Naive thymus-derived CD4-positive, alpha-beta T cell (primary cell): Measurements from ENCODE around the gene FRMD4A. TPM values are rescaled to one million over a fixed set of nuclear protein-coding genes. Genes with fewer than 3 reads are reported as not detected.

Experiments
- ATAC-seq: fragments of 150-1000 bp; cut with Tn5 transposase; 2 replicates; pipeline ENCODE4 v1.10.0; 2021; ENCODE audit warnings: mild to moderate bottlenecking, moderate library complexity
- CTCF ChIA-PET: fragments of 350-600 bp; sonication (Branson Sonifier 250); formaldehyde crosslinking; loops from one replicate; lab custom pipeline; 2021; ENCODE audit warnings: antibody characterized with exemption; lab: Charles Lee
- POLR2A ChIA-PET: fragments of 350-600 bp; sonication (Branson Sonifier 250); formaldehyde crosslinking; loops from one replicate; lab custom pipeline; 2021; ENCODE audit warnings: antibody characterized with exemption, inconsistent platforms; lab: Charles Lee
- DNase-seq, 9 donors: peaks; one replicate each; pipeline versions ENCODE4 v3.0.0 to v3.0.0-alpha.2; 2020 to 2022; ENCODE audit warnings: mixed read lengths in 1 of 9
- H3K27ac ChIP-seq: one replicate; pipeline ENCODE4 v1.7.0; 2013; ENCODE audit warnings: mild to moderate bottlenecking, low read depth, low read length, moderate library complexity
- H3K27me3 ChIP-seq, 2 donors: one replicate each; pipeline ENCODE4 v1.7.0; 2013; ENCODE audit warnings: low read length in 2 of 2, mild to moderate bottlenecking in 2 of 2, moderate library complexity in 2 of 2; ENCODE audit not compliant: control insufficient read depth in 2 of 2, insufficient read depth in 2 of 2
- H3K36me3 ChIP-seq, 3 experiments: 1 replicate in 2 of 3; 2 replicates in 1 of 3; pipeline ENCODE4 v1.7.0; 2013; ENCODE audit warnings: low read length in 3 of 3, mild to moderate bottlenecking in 3 of 3, moderate library complexity in 1 of 3; ENCODE audit not compliant: insufficient read depth in 3 of 3, control insufficient read depth in 2 of 3
- H3K4me1 ChIP-seq, 2 donors: one replicate each; pipeline ENCODE4 v1.7.0; 2013; ENCODE audit warnings: low read length in 2 of 2, mild to moderate bottlenecking in 2 of 2, moderate library complexity in 1 of 2; ENCODE audit not compliant: control insufficient read depth in 2 of 2, insufficient read depth in 2 of 2
- H3K4me3 ChIP-seq: 2 replicates; pipeline ENCODE4 v1.7.0; 2013; ENCODE audit warnings: mild to moderate bottlenecking, low read length
- H3K9me3 ChIP-seq, 3 experiments: 1 replicate in 2 of 3; 2 replicates in 1 of 3; pipeline ENCODE4 v1.7.0; 2013; ENCODE audit warnings: low read length in 3 of 3; ENCODE audit not compliant: control insufficient read depth in 2 of 3
- H3K27ac Mint-ChIP-seq, 9 donors: one replicate each; pipeline ENCODE4 v1.8.0; 2020 to 2022; ENCODE audit warnings: mixed read lengths in 9 of 9, mild to moderate bottlenecking in 8 of 9, moderate library complexity in 5 of 9, inconsistent platforms in 2 of 9
- H3K27me3 Mint-ChIP-seq, 5 donors: one replicate each; pipeline ENCODE4 v1.8.0; 2021 to 2022; ENCODE audit warnings: mixed read lengths in 5 of 5, mild to moderate bottlenecking in 1 of 5
- H3K36me3 Mint-ChIP-seq, 5 donors: one replicate each; pipeline ENCODE4 v1.8.0; 2020 to 2022; ENCODE audit warnings: mixed read lengths in 5 of 5, mild to moderate bottlenecking in 3 of 5, inconsistent platforms in 1 of 5
- H3K4me1 Mint-ChIP-seq, 7 donors: one replicate each; pipeline ENCODE4 v1.8.0; 2020 to 2022; ENCODE audit warnings: mixed read lengths in 7 of 7, mild to moderate bottlenecking in 3 of 7, inconsistent platforms in 1 of 7
- H3K4me3 Mint-ChIP-seq, 10 donors: one replicate each; pipeline ENCODE4 v1.8.0; 2020 to 2022; ENCODE audit warnings: mild to moderate bottlenecking in 10 of 10, mixed read lengths in 10 of 10, moderate library complexity in 6 of 10, inconsistent platforms in 2 of 10
- H3K9me3 Mint-ChIP-seq, 11 donors: one replicate each; pipeline ENCODE4 v1.8.0; 2020 to 2022; ENCODE audit warnings: mixed read lengths in 11 of 11, mild to moderate bottlenecking in 4 of 11, inconsistent platforms in 1 of 11, moderate library complexity in 1 of 11
- intact Hi-C, 2 donors: fragments of 100-400 bp; cut with micrococcal nuclease; formaldehyde crosslinking; loops; one replicate each; pipeline ENCODE4 v1.15.1; 2023
- polyA plus RNA-seq, 2 donors: library from polyadenylated mRNA; unstranded; fragments of 300-500 nt; fragmentation: Illumina TruSeq; gene quantifications; one replicate each; pipeline ENCODE4 v1.2.3, GENCODE V29; 2021
- total RNA-seq, 6 experiments: library from RNA in 5 of 6; stranded (reverse) in 5 of 6; gene quantifications; 1 replicate in 5 of 6; 2 replicates in 1 of 6; pipeline ENCODE4 v1.2.3 and lab custom pipeline; 2021 to 2026

The FRMD4A gene
- total and polyA plus RNA-seq, 7 experiments from 2014 or later, result 0.10 to 3.1 (median 0.62) TPM

DNA sequence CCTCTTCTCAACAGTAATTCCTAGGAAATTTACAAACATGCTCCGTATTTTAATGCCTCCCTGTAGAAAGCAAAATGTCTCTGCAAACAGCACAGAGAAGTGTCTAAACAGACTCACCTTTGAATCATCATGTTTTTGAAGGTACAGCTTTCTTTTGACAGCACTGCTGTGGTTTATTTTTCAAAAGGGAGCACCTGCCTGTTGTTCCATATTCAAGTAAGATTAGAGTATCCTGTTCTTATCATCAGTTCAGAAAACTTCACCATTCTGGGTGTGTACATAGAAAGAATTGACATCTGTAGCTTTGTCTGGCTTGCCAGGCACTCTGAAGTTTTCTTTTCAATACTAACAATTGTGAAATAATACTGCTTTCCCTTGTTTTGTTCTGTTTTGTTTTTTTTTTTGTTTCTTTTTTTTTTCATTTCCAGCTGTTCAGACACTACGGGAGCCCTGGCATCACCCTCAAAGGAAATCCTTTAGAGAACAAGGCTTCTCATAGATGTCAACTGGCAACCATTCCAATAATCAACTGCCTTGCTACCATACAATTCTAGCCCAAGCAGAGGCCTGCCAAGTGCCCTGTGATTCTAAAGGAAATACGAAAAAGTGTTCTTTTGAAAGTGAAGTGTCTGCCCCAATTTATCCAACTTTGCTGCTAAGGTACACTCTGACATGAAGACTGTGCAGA, 468.0 kb downstream of the FRMD4A start:
- Mint-ChIP-seq H3K27me3 (peaks cover 0 to 4% (median 0%) of the 10 kb centered on the region in 5 donors), H3K4me3 (peak overlapping the region in 9 of 10 donors; percentile 17 to 76 (median 58)), H3K27ac (peak overlapping the region in 8 of 9 donors; percentile 56 to 92 (median 83)), H3K9me3 (peaks cover 0 to 1% (median 0%) of the 10 kb centered on the region in 11 donors), H3K4me1 (peaks cover 0 to 64% (median 31%) of the 10 kb centered on the region in 7 donors), H3K36me3 (no peaks in the 10 kb centered on the region)
- DNase-seq (peak in 6 of 9 donors; percentile 42 to 69 (median 58)), ATAC-seq (peak; percentile 86)
- CTCF ChIA-PET, result interaction anchor here (0.8 kb wide), 1 partner anchor 85 kb away, joined by 3 read pairs; no protein-coding TSS in a partner anchor
- Histone ChIP-seq H3K36me3 (no peaks in the 10 kb centered on the region), H3K27ac (peak overlapping the region; percentile 36), H3K27me3 (no peaks in the 10 kb centered on the region), H3K9me3 (no peaks in the 10 kb centered on the region), H3K4me1 (peaks cover 0 to 23% of the 10 kb centered on the region in 2 donors), H3K4me3 (no peak overlapping the region)
- POLR2A ChIA-PET, result interaction anchor here (1.1 kb wide), 1 partner anchor 10 kb away, joined by 5 read pairs; no protein-coding TSS in a partner anchor
- intact Hi-C loops, result loop anchor here in 1 of 2 donors (2.0 to 10.0 kb wide), 2 partner anchors 76 to 142 kb away; no protein-coding TSS in a partner anchor

DNA sequence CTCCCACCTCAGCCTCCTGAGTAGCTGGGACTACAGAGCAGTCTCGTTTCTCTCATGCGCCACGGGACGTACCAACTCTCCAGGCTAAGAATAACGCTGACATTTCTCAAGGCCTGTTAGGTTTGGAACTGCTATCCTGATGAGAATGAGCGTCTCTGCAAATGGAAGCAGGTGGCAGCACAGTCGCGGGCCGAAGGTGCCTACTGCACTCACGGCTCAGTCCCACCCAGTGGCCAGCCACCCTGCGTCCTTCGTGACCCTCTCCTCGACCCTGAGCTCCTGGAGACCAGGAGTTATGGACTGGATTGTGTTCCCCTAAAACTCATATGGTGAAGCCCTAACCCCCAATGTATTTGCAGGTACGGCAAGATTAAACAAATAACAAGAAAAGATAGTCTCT, 469.8 kb downstream of the FRMD4A start:
- ChIA-PET POLR2A (no interaction called here), CTCF (interaction anchor here (1.3 kb wide), 1 partner anchor 40 kb away, joined by 4 read pairs; no protein-coding TSS in a partner anchor)
- no peak for DNase-seq
- intact Hi-C loops, result loop anchor here in 1 of 2 donors (10.0 kb wide), 1 partner anchor 144 kb away; no protein-coding TSS in a partner anchor
- Mint-ChIP-seq H3K27me3 (peaks cover 0 to 8% (median 0%) of the 10 kb centered on the region in 5 donors), H3K4me3 (no peak overlapping the region), H3K4me1 (peaks cover 0 to 58% (median 31%) of the 10 kb centered on the region in 7 donors), H3K27ac (peak overlapping the region in 3 of 9 donors; percentile 8 to 92 (median 82)), H3K36me3 (no peaks in the 10 kb centered on the region), H3K9me3 (peaks cover 0 to 1% (median 0%) of the 10 kb centered on the region in 11 donors)
- H3K27me3 ChIP-seq, result no peaks in the 10 kb centered on the region
- H3K36me3 ChIP-seq, result no peaks in the 10 kb centered on the region
- no peaks in the 10 kb centered on the region for H3K9me3 ChIP-seq
- H3K27ac ChIP-seq, result no peak overlapping the region
- peaks cover 0 to 23% of the 10 kb centered on the region in 2 donors for H3K4me1 ChIP-seq
- no peak for ATAC-seq
- H3K4me3 ChIP-seq, result no peak overlapping the region

DNA sequence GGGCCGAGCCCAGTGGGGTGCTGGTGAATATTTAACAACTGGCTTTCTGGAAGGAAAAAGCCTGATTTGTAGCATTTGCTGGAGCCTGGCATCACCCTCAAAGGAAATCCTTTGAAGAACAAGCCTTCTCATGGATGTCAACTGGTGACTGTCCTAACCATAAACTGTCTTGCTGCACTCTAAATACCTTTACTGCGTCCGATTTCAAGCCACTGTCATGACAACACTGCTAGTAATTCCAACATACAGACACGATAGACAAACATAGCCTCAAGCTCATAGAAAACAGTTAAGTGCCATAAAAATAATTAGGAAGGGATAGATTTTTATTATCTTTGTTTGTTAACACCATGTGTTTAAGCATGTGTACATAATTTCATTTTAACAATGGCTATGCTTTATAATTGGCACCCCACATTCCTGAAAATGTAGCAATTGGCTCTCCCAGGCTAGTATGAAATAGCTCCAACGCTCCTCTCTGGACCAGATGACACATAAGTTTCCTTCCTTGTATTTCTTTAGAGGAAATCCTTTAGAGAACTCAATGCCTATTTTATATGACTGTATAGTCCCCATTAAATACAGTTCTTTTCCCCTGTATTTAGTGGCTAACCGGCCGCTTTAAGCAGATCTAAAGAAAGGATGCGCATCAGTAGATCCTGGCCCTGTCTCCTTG, 470.6 kb downstream of the FRMD4A start:
- Mint-ChIP-seq H3K27me3 (peaks cover 0 to 8% (median 0%) of the 10 kb centered on the region in 5 donors), H3K4me3 (no peak overlapping the region), H3K36me3 (no peaks in the 10 kb centered on the region), H3K27ac (peak overlapping the region in 2 of 9 donors; percentile 13 to 82), H3K4me1 (peaks cover 0 to 54% (median 31%) of the 10 kb centered on the region in 7 donors), H3K9me3 (peaks cover 0 to 1% (median 0%) of the 10 kb centered on the region in 11 donors)
- ATAC-seq (no peak), DNase-seq (no peak)
- Histone ChIP-seq H3K4me1 (peaks cover 0 to 23% of the 10 kb centered on the region in 2 donors), H3K4me3 (no peak overlapping the region), H3K9me3 (no peaks in the 10 kb centered on the region), H3K36me3 (no peaks in the 10 kb centered on the region), H3K27me3 (no peaks in the 10 kb centered on the region), H3K27ac (no peak overlapping the region)
- ChIA-PET CTCF (interaction anchor here (1.3 kb wide), 1 partner anchor 40 kb away, joined by 4 read pairs; no protein-coding TSS in a partner anchor), POLR2A (no interaction called here)
- intact Hi-C loops, result loop anchor here in 1 of 2 donors (10.0 kb wide), 1 partner anchor 145 kb away; no protein-coding TSS in a partner anchor

DNA sequence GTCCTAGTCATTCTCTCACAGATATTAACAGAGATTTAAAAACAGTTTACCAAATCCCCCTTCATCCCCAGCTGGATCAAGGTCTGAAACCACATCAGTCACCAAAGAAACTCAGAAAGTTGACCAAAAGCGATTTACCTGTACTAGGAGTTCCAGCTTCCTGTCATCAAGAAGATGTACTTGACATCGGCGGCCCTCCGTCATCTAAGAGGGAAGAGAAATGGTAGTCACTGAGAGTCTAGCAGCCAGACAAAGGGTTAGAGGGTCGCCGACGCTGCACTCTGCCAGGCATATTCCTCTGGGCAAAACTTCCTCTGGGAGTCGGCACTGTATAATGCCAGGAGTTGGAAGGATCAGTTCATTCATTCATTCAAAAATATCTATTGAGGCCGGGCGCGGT, 472.0 kb downstream of the FRMD4A start:
- Mint-ChIP-seq H3K36me3 (no peaks in the 10 kb centered on the region), H3K27me3 (peaks cover 0 to 8% (median 0%) of the 10 kb centered on the region in 5 donors), H3K27ac (no peak overlapping the region), H3K9me3 (no peaks in the 10 kb centered on the region), H3K4me3 (no peak overlapping the region), H3K4me1 (peaks cover 0 to 47% (median 27%) of the 10 kb centered on the region in 7 donors)
- Histone ChIP-seq H3K27ac (no peak overlapping the region), H3K4me1 (peaks cover 0 to 20% of the 10 kb centered on the region in 2 donors), H3K4me3 (no peak overlapping the region), H3K27me3 (no peaks in the 10 kb centered on the region), H3K9me3 (no peaks in the 10 kb centered on the region), H3K36me3 (no peaks in the 10 kb centered on the region)
- intact Hi-C loops, result no loop called here
- POLR2A ChIA-PET, result no interaction called here
- CTCF ChIA-PET, result no interaction called here
- DNase-seq (no peak), ATAC-seq (no peak)

DNA sequence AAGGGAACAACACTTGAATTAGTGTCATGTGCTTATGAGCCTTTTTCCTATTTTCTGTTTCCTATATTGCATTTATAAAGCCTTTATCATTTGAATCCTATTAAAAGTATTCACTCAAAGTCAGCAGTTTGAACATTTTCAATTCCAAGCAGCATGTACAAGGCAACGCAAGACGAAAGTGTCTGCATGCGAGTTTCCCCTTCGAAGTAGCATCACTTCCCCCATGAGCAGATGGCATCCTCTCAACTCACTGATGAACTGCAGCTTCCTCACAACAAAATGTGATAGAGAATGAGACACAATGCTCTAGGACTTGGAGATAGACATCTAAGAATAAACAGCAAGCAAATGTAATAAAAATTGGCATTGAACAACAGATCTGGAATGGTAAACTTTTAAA, 473.3 kb downstream of the FRMD4A start:
- Histone ChIP-seq H3K27me3 (no peaks in the 10 kb centered on the region), H3K4me3 (no peak overlapping the region), H3K4me1 (peaks cover 0 to 11% of the 10 kb centered on the region in 2 donors), H3K27ac (no peak overlapping the region), H3K9me3 (no peaks in the 10 kb centered on the region), H3K36me3 (no peaks in the 10 kb centered on the region)
- H3K27ac Mint-ChIP-seq, result peak overlapping the region in 2 of 9 donors; percentile 16 to 57
- POLR2A ChIA-PET, result no interaction called here
- intact Hi-C loops, result no loop called here
- CTCF ChIA-PET, result interaction anchor here (0.7 kb wide), 1 partner anchor 144 kb away, joined by 3 read pairs; no protein-coding TSS in a partner anchor
- H3K9me3 Mint-ChIP-seq, result no peaks in the 10 kb centered on the region
- ATAC-seq, result no peak
- H3K4me1 Mint-ChIP-seq, result peaks cover 0 to 36% (median 18%) of the 10 kb centered on the region in 7 donors
- H3K4me3 Mint-ChIP-seq, result no peak overlapping the region
- H3K27me3 Mint-ChIP-seq, result peaks cover 0 to 8% (median 0%) of the 10 kb centered on the region in 5 donors
- DNase-seq, result no peak
- no peaks in the 10 kb centered on the region for H3K36me3 Mint-ChIP-seq

DNA sequence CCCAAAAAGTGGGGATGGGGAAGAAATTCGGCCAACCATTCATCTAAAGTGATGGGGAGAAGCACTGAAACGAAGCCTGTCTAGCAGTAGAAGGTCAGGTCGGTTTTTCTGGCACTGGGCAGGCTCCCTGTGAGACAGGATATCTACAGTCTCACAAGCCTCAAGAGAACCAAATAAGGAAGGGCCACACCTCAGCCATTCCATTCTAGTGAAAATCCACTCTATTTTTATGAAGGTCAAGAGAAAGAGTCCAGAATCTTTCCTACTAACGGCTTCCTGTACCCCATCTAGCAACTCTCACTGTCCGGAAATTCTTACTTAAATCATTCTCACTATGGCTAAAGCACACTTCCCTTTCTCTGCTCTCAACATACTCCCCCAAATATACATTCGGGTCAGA, 476.9 kb downstream of the FRMD4A start:
- no peaks in the 10 kb centered on the region for H3K36me3 Mint-ChIP-seq
- H3K4me3 ChIP-seq, result no peak overlapping the region
- H3K4me1 Mint-ChIP-seq, result peaks cover 0 to 14% (median 6%) of the 10 kb centered on the region in 7 donors
- H3K27me3 Mint-ChIP-seq, result peaks cover 0 to 8% (median 0%) of the 10 kb centered on the region in 5 donors
- H3K27ac Mint-ChIP-seq, result peak overlapping the region in 1 of 9 donors; percentile 46
- no peaks in the 10 kb centered on the region for H3K27me3 ChIP-seq
- H3K9me3 ChIP-seq, result no peaks in the 10 kb centered on the region
- H3K27ac ChIP-seq, result no peak overlapping the region
- DNase-seq, result no peak
- CTCF ChIA-PET, result no interaction called here
- no peaks in the 10 kb centered on the region for H3K36me3 ChIP-seq
- no peaks in the 10 kb centered on the region for H3K9me3 Mint-ChIP-seq
- no peaks in the 10 kb centered on the region for H3K4me1 ChIP-seq
- intact Hi-C loops, result no loop called here
- H3K4me3 Mint-ChIP-seq, result no peak overlapping the region
- ATAC-seq, result no peak
- POLR2A ChIA-PET, result no interaction called here
